AG10803 (cell line): Measurements from ENCODE around the gene BMP15.
A peak's percentile ranks its signal among the peaks of the same experiment; 100 is the strongest.

Experiments used
- DNase-seq: peaks from one replicate; pipeline ENCODE4 v3.0.0; 2010; ENCODE audit warnings: low read depth
- H3K4me3 ChIP-seq: 2 replicates; pipeline ENCODE4 v1.5.1; 2011; ENCODE audit warnings: mild to moderate bottlenecking, low read length, control low read depth
- CTCF ChIP-seq: conservative IDR thresholded peaks from 2 replicates; pipeline ENCODE4 v1.5.1; 2011; ENCODE audit warnings: mild to moderate bottlenecking, low read length, control low read depth, inconsistent platforms

The BMP15 gene

GRCh38 chrX:50920132-50920531, 9.6 kb downstream of the BMP15 start:
- peak; percentile 48 for TF ChIP-seq CTCF
- H3K4me3 ChIP-seq = no peak overlapping the region
- peak; percentile 11 for DNase-seq

- no peak overlapping the region for H3K4me3 ChIP-seq
- DNase-seq = no peak
- TF ChIP-seq CTCF = no peak
Observed at GRCh38 chrX:50927127-50927526, 16.6 kb downstream of the BMP15 start.

- peak; percentile 44 for TF ChIP-seq CTCF
- no peak overlapping the region for H3K4me3 ChIP-seq
- DNase-seq = no peak
Observed at GRCh38 chrX:50941638-50942037, 31.1 kb downstream of the BMP15 start.

- no peak overlapping the region for H3K4me3 ChIP-seq
- no peak for TF ChIP-seq CTCF
- no peak for DNase-seq
Observed at GRCh38 chrX:50942471-50942870, 31.9 kb downstream of the BMP15 start.

- DNase-seq = no peak
- no peak for TF ChIP-seq CTCF
- H3K4me3 ChIP-seq = no peak overlapping the region
Observed at GRCh38 chrX:50952406-50952805, 41.9 kb downstream of the BMP15 start.

GRCh38 chrX:50953832-50954231, 43.3 kb downstream of the BMP15 start:
- no peak for TF ChIP-seq CTCF
- DNase-seq = no peak
- H3K4me3 ChIP-seq = no peak overlapping the region

GRCh38 chrX:50962156-50962555, 51.6 kb downstream of the BMP15 start:
- no peak for TF ChIP-seq CTCF
- DNase-seq = no peak
- no peak overlapping the region for H3K4me3 ChIP-seq
